HepG2 (cell line): Measurements from ENCODE around the gene APOL4.

Source experiments
- ARID2 ChIP-seq: sonication (generic); formaldehyde crosslinking; IDR thresholded peaks from 2 replicates; pipeline ENCODE4 v1.8.1; 2022; ENCODE audit warnings: mild to moderate bottlenecking, missing genetic modification reagents, borderline replicate concordance
- CTCF ChIP-seq: sonication (generic); formaldehyde crosslinking; IDR thresholded peaks from 2 replicates; pipeline ENCODE4 v1.5.0; 2020; ENCODE audit warnings: mild to moderate bottlenecking, missing genetic modification reagents, moderate library complexity
- GABPA ChIP-seq, 2 experiments: IDR thresholded peaks; 2 replicates each; pipeline ENCODE4 v1.6.1; 2011 to 2016; ENCODE audit warnings: low read depth in 2 of 2, low read length in 1 of 2, missing biosample characterization in 1 of 2, missing genetic modification characterization in 1 of 2
- HOXA9 ChIP-seq: sonication (generic); formaldehyde crosslinking; IDR thresholded peaks from 2 replicates; pipeline ENCODE4 v1.8.1; 2022; ENCODE audit warnings: missing genetic modification reagents, mild to moderate bottlenecking, moderate library complexity, borderline replicate concordance
- ZFX ChIP-seq: sonication (generic); formaldehyde crosslinking; IDR thresholded peaks from 2 replicates; pipeline ENCODE4 v1.4.0; 2020; ENCODE audit warnings: mild to moderate bottlenecking, low read depth, missing genetic modification reagents, moderate library complexity
- ZNF274 ChIP-seq: sonication (generic); formaldehyde crosslinking; IDR thresholded peaks from 2 replicates; pipeline ENCODE4 v1.5.1; 2020; ENCODE audit warnings: mild to moderate bottlenecking, missing genetic modification reagents
- TF ChIP-seq, protein P1 (sequence below), 2 experiments: IDR thresholded peaks; 2 replicates each; pipeline ENCODE4 v1.6.1; 2011 to 2012; ENCODE audit warnings: low read length in 2 of 2, borderline replicate concordance in 1 of 2, low read depth in 1 of 2, mild to moderate bottlenecking in 1 of 2, moderate library complexity in 1 of 2

DNA sequence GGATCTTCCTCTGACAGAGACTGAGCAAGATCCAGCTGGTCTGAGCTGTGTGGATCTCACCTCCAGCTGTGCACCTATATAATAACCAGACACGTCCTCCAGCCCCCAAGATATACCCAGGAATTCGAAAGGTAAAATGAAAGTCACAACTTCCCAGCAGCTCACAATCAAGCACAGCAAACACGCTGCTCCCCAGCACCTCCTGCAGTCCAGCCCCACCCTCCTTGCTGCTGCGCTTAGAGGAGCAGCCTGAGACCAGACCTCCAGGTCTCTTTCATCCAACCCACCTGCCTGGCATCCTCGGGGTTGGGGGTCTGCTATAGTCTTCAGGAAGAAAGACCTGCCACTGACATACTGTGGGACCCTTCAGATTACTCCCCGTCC lies 3.0 kb upstream of the APOL4 start:
- TF ChIP-seq, protein P1, sequence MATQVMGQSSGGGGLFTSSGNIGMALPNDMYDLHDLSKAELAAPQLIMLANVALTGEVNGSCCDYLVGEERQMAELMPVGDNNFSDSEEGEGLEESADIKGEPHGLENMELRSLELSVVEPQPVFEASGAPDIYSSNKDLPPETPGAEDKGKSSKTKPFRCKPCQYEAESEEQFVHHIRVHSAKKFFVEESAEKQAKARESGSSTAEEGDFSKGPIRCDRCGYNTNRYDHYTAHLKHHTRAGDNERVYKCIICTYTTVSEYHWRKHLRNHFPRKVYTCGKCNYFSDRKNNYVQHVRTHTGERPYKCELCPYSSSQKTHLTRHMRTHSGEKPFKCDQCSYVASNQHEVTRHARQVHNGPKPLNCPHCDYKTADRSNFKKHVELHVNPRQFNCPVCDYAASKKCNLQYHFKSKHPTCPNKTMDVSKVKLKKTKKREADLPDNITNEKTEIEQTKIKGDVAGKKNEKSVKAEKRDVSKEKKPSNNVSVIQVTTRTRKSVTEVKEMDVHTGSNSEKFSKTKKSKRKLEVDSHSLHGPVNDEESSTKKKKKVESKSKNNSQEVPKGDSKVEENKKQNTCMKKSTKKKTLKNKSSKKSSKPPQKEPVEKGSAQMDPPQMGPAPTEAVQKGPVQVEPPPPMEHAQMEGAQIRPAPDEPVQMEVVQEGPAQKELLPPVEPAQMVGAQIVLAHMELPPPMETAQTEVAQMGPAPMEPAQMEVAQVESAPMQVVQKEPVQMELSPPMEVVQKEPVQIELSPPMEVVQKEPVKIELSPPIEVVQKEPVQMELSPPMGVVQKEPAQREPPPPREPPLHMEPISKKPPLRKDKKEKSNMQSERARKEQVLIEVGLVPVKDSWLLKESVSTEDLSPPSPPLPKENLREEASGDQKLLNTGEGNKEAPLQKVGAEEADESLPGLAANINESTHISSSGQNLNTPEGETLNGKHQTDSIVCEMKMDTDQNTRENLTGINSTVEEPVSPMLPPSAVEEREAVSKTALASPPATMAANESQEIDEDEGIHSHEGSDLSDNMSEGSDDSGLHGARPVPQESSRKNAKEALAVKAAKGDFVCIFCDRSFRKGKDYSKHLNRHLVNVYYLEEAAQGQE (IDR thresholded peaks at IDR 0.05; ENCODE audit: borderline replicate concordance in 1 of 2, low read depth in 1 of 2, low read length in 2 of 2): no peak
- TF ChIP-seq HOXA9 (CRISPR knock-in tag) (no peak), CTCF (CRISPR knock-in tag) (peak; percentile 36; the same call in 1 of the 2 replicates), ZFX (no peak), GABPA (IDR thresholded peaks at IDR 0.05; ENCODE audit: low read depth, low read length) (no peak), GABPA (CRISPR knock-in tag; IDR thresholded peaks at IDR 0.05; ENCODE audit: low read depth) (no peak), ARID2 (no peak), ZNF274 (CRISPR knock-in tag) (no peak)
